ENCODE measurements around the gene SOX6. TPM values are rescaled to one million over a fixed set of nuclear protein-coding genes. Genes with fewer than 3 reads are reported as not detected.

Gene SOX6
- total RNA-seq, 1 donor from 2014 or later, result under 0.01 TPM

GRCh38 chr11:16007514-16007913, 348.8 kb downstream of the SOX6 start:
- DNase-seq (ENCODE audit: low read depth, low spot score), result no peak

- DNase-seq (ENCODE audit: low read depth, low spot score), result no peak
Observed at GRCh38 chr11:16002942-16003341, 353.4 kb downstream of the SOX6 start.

- DNase-seq (ENCODE audit: low read depth, low spot score), result peak; percentile 58
Observed at GRCh38 chr11:16001899-16002426, 354.4 kb downstream of the SOX6 start.

- DNase-seq (ENCODE audit: low read depth, low spot score), result no peak
Observed at GRCh38 chr11:16001044-16001568, 355.2 kb downstream of the SOX6 start.

- DNase-seq (ENCODE audit: low read depth, low spot score), result peak; percentile 2
Observed at GRCh38 chr11:16000065-16000464, 356.3 kb downstream of the SOX6 start.

GRCh38 chr11:15993345-15993744, 363.0 kb downstream of the SOX6 start:
- DNase-seq (ENCODE audit: low read depth, low spot score), result no peak

GRCh38 chr11:15991215-15991614, 365.1 kb downstream of the SOX6 start:
- no peak for DNase-seq (ENCODE audit: low read depth, low spot score)

GRCh38 chr11:15989685-15990084, 366.7 kb downstream of the SOX6 start:
- DNase-seq (ENCODE audit: low read depth, low spot score), result no peak

GRCh38 chr11:15988693-15989231, 367.6 kb downstream of the SOX6 start:
- DNase-seq (ENCODE audit: low read depth, low spot score), result no peak

- DNase-seq (ENCODE audit: low read depth, low spot score), result no peak
Observed at GRCh38 chr11:15988016-15988550, 368.3 kb downstream of the SOX6 start.

- DNase-seq (ENCODE audit: low read depth, low spot score), result no peak
Observed at GRCh38 chr11:15987046-15987445, 369.3 kb downstream of the SOX6 start.

- no peak for DNase-seq (ENCODE audit: low read depth, low spot score)
Observed at GRCh38 chr11:15985860-15986139, 370.5 kb downstream of the SOX6 start.

- no peak for DNase-seq (ENCODE audit: low read depth, low spot score)
Observed at GRCh38 chr11:15985127-15985859, 371.1 kb downstream of the SOX6 start.

- DNase-seq (ENCODE audit: low read depth, low spot score), result no peak
Observed at GRCh38 chr11:15981292-15981691, 375.1 kb downstream of the SOX6 start.

- no peak for DNase-seq (ENCODE audit: low read depth, low spot score)
Observed at GRCh38 chr11:15977116-15977515, 379.2 kb downstream of the SOX6 start.

GRCh38 chr11:15976433-15977045, 379.8 kb downstream of the SOX6 start:
- no peak for DNase-seq (ENCODE audit: low read depth, low spot score)

GRCh38 chr11:15975742-15976141, 380.6 kb downstream of the SOX6 start:
- DNase-seq (ENCODE audit: low read depth, low spot score), result no peak

GRCh38 chr11:15972838-15973237, 383.5 kb downstream of the SOX6 start:
- no peak for DNase-seq (ENCODE audit: low read depth, low spot score)

GRCh38 chr11:15971215-15971546, 385.2 kb downstream of the SOX6 start:
- no peak for DNase-seq (ENCODE audit: low read depth, low spot score)

GRCh38 chr11:15970506-15971214, 385.7 kb downstream of the SOX6 start:
- DNase-seq (ENCODE audit: low read depth, low spot score), result no peak

GRCh38 chr11:15969701-15970329, 386.5 kb downstream of the SOX6 start:
- no peak for DNase-seq (ENCODE audit: low read depth, low spot score)

Measured in pulmonary artery endothelial cell (primary cell).